GM10248 (cell line): ENCODE data around the gene PDE4D.

Source experiments
- CTCF ChIA-PET: fragments of 300-600 bp; sonication (Branson Sonifier 250); formaldehyde crosslinking; extraction: SDS; loops from one replicate; lab custom pipeline; 2021; ENCODE audit warnings: antibody characterized with exemption; lab: Yijun Ruan, JAX
- POLR2A ChIA-PET: fragments of 350-650 bp; sonication (Branson Sonifier 250); formaldehyde crosslinking; extraction: SDS; loops from one replicate; lab custom pipeline; 2020; ENCODE audit warnings: antibody characterized with exemption; lab: Yijun Ruan, JAX
- DNase-seq: peaks from one replicate; pipeline ENCODE4 v3.0.0; 2012; ENCODE audit errors: extremely low spot score
- CTCF ChIP-seq: IDR thresholded peaks from 2 replicates; pipeline ENCODE4 v1.5.1; 2012; ENCODE audit warnings: mild to moderate bottlenecking, low read depth; ENCODE audit errors: extremely low read depth, missing control alignments, control extremely low read depth

Gene PDE4D

GRCh38 chr5:59487068-59487686 is 406.3 kb downstream of the PDE4D start:
- ChIA-PET POLR2A (no interaction called here), CTCF (interaction anchor here (1.1 to 4.7 kb wide), 6 partner anchors 8 to 186 kb away, joined by 3 to 19 read pairs (median 4); no protein-coding TSS in a partner anchor)
- DNase-seq, result no peak
- TF ChIP-seq CTCF, result no peak

DNA sequence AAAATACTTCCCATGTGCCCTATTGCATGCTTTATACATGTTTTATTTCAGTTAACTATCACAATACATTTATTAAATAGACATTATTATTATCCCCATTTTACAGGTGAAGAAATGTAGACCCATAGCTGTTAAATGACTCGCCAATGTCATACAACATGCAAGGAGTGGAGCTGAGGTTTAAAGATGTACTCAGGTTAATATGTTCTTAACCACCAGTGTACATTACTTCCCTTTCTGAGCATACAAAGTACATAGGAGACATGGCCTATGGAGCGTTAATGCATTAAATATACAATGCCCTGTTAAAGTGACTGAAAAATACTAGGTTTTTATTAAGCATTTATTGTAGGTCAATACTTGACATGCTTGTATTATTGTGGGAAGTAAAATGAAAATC is 407.0 kb downstream of the PDE4D start:
- ChIA-PET CTCF (interaction anchor here (1.2 to 1.3 kb wide), 2 partner anchors 18 to 187 kb away, joined by 3 read pairs; no protein-coding TSS in a partner anchor), POLR2A (no interaction called here)
- TF ChIP-seq CTCF, result no peak
- DNase-seq, result no peak

GRCh38 chr5:59485629-59486439 is 407.7 kb downstream of the PDE4D start:
- DNase-seq, result no peak
- no peak for TF ChIP-seq CTCF
- POLR2A ChIA-PET, result no interaction called here
- CTCF ChIA-PET, result interaction anchor here (1.2 to 1.3 kb wide), 2 partner anchors 17 to 188 kb away, joined by 3 read pairs; no protein-coding TSS in a partner anchor

DNA sequence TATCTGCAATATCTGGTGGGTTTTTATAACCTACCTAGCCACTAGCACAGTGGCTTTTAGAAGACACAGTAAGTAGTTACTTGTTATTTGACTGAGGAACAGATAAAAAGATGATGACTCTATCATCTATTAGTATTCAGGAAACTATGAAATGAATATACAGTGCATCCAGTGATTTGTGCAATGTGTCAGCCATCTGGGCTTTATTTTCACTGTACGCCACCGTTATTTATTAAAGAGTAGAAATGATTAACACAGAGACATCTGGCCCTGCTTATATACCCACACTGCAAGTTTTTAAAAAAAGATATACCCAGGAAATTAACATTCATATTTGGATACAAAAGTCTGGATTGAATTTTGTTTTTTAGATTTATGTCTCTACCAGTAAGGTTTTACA is 408.4 kb downstream of the PDE4D start:
- POLR2A ChIA-PET, result no interaction called here

DNA sequence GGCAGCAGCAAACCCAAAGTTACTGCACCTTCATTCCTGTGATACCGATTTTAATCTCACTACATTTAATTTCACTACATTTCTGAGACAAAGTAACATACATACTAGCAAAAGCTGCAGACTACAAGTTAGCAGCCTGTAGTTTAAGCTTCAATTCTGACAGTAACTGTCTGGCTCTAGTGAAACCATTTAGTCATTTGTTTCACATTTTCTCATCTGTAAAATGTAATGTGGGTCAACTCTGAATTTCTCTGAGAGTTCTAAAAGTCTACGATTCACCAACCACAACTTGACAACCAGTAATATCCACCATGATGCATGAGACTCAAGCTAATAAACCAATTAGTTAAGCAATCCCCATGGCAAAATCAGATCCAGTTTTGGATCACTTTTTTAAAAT is 408.9 kb downstream of the PDE4D start:
- no peak for DNase-seq
- CTCF ChIA-PET, result interaction anchor here (1.2 to 1.6 kb wide), 3 partner anchors 12 to 21 kb away, joined by 3 to 6 read pairs (median 4); no protein-coding TSS in a partner anchor
- POLR2A ChIA-PET, result no interaction called here
- TF ChIP-seq CTCF, result no peak

More for the DNA sequence above, 408.4 kb downstream of the PDE4D start:
- CTCF ChIA-PET, result interaction anchor here (1.2 to 1.5 kb wide), 2 partner anchors 12 to 21 kb away, joined by 3 to 6 read pairs; no protein-coding TSS in a partner anchor
- no peak for DNase-seq
- no peak for TF ChIP-seq CTCF

DNA sequence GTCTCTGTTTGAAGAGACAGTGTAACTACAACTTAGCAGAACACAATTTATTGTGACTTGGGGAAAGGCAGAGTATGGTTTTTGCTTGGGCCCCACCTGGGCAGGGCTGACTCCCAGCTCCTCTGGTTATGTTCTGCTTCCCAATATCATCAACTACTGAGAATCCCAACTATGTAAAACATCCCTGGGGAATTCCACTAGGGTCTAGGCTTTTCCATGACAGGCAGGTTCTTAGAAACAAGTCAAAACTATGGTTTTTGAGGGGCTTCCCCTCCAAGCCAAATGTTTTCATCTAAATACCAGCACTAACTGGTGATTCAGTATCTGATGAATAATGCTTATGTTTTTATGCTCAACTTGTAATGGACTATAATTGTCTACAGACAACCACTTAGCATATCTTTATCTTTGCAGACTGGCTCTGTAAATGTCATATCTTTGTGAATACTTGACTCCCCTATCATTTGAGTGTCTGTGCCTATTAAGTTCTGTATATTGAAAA is 409.5 kb downstream of the PDE4D start:
- ChIA-PET POLR2A (no interaction called here), CTCF (interaction anchor here (1.1 to 1.6 kb wide), 4 partner anchors 11 to 22 kb away, joined by 3 to 6 read pairs (median 4); no protein-coding TSS in a partner anchor)
- no peak for DNase-seq
- no peak for TF ChIP-seq CTCF
